Middle frontal gyrus (tissue), 1 donor: ENCODE results near the gene PPP2R5C.

Source experiments
- DNase-seq: peaks from one replicate; pipeline ENCODE4 v3.0.0-alpha.2; 2015; ENCODE audit warnings: low spot score; ENCODE audit errors: extremely low spot score

Gene PPP2R5C

DNA sequence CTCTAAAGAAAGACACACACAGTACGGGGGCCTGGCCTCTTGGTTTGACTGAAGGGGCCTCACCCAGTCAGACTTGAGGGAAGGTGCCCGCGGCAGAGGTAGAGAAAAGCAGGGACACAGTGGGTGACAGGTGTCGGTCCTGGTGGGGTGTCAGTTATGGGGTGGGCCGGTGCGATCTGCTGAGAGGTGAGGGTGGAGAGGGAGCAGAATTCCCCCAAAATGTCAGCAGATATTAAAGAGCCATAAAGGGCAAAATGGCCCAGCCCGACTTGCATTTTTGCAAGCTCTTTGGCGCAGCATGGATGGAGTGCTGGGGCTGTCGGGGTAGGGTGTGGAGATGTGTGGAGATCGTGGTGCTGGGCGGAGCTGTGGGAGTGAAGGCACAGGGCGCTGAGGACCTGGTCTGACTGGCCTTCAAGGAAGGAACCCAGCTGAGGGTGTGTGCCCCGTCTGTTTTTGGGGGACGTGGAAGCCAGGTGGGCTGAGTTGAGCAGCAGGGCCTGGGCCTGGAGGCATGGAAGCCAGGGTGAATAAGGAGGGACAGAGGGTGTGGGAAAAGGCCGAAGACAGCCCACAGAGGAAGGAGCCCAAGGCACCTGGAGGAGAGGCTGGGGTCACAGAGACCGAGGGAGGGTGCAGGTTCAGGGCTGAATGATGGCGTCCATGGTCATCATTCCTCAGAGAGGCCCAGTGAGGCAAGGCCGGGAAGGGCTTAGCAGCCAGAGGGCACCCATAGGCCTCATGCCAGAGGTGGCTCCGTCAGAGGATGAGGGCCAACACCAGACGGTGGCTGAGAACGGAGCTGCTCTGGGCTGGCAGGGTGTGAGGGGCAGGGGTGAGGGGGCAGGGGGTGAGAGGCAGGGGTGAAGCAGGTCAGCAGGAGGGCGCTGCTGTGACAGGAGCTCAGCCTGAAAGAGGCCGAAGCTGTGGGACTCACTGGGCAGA lies 154.6 kb downstream of the PPP2R5C start:
- no peak for DNase-seq

- no peak for DNase-seq
Measured at GRCh38 chr14:101916816-101917412, 155.4 kb downstream of the PPP2R5C start.

DNA sequence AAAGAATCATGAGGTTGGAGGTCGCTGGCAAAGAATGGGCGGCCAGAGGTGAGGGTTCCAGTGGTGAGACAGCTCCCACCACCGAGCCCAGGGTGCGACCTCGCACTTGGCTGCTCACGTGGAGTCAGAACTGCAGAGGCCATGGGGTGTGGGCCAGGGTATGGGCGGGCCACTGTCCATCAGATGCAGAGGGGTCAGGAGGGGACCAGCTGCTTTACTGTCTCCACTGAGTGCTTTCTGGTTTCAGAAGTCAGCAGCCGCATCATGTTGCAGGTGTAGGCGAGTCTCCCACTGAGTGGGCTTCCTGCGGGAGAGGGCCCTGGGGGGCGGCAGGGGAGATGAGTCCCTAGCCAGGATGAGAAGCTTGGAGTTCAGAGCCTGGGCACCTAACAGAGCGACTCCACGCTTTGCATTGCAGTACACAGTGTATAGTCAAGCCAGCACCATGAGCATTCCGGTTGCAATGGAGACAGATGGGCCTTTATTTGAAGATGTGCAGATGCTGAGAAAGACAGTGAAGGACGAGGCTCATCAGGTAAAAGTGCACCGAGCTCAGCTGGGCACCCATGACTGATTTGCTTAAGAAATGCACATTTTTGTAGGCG lies 156.0 kb downstream of the PPP2R5C start:
- no peak for DNase-seq

- no peak for DNase-seq
Measured at GRCh38 chr14:101918065-101918989, 156.8 kb downstream of the PPP2R5C start.

DNA sequence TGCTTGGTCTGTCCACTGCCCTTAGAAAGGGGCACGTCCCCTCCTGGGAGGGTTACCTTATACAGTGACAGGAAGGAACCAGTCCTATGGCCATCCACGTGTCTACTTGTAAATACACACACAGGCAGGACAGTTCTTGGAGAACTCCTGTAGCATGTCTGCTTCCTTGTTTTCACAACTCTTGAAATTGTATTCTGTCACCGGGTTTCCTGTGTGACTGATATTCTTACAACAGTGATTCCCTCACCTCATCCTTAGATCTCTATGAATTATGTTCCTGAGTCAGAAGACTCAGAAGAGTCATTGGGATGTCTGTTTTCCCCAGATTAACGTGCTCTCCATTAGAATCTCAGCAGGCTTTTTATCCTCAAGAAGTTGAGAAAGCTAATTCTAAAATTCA lies 158.8 kb downstream of the PPP2R5C start:
- DNase-seq: no peak

DNA sequence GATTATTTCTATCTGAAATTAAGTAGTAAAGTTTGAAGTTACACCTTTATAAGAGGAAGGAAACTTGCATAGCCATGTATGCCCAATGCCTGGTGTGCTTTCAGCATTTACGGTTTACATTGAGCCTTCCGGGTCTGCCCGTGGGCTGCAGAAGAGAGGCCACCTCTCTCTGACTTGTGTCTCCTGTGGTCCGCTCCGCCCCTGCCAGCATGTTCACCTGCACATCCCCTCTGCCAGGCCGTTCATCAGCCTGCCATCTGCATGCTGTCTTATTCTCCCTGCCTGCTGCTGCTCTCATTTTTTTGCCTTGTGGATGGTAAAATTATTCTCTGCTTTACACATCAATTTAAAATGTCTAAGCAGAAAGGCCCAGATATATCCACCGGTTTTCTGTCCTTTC lies 161.4 kb downstream of the PPP2R5C start:
- no peak for DNase-seq

- no peak for DNase-seq
Measured at GRCh38 chr14:101925152-101925551, 163.6 kb downstream of the PPP2R5C start.

DNA sequence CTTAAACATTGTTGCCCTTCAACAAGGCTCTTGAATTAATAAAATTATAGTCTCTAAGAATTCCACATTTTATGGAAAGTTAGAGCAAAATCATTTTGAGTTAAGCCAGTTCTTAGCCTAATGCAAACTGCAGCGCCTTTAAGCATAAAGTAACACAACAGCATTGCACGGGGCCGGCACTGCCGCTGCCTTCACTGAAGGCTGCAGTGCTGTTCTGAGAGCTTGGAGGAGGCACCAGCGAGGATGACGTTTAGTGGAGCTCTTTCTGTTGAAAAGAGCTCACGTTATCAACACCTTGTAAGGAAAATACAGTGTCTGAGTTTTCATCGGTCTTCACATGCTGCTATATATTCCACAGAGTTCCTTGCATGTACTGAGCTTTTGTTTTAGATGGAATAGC lies 164.6 kb downstream of the PPP2R5C start:
- no peak for DNase-seq

DNA sequence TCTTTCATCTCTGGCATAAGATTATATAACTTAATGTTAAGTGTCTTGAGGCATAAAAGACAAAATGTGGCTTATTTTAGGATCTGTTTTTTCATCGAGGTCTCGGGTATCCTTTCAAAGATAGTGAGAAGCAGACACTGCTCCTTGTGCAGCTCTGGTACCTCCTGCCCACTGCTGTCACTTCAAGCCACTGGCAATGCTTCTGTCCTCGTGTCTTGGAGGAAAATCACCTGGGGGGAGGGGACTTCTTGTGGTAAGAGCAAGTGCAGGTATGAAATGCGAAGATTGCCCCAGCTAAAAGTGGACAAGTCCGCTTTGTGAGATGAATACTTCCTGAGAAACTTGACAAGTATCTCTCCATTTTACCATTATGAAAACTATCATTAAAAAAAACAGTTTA lies 165.1 kb downstream of the PPP2R5C start:
- DNase-seq: no peak

DNA sequence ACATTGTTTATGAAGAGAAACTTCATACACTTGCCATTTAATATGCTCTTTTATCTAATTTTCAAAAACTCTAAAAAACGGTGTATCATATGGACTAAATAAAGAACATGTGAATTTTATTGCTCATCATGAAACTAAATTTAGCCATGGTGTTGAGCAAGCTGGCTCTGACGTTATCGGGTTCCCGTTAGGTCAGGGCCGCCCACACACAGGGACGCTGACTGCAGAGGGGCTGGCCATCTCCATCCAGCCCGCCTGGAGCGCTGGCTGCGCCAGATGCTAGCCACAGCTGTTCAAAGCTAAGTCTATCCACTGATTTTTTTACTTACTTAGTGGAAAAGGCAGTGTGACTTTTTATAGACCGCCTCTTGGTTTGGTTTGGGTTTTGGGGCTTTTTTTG lies 166.3 kb downstream of the PPP2R5C start:
- peak; percentile 41 for DNase-seq

DNA sequence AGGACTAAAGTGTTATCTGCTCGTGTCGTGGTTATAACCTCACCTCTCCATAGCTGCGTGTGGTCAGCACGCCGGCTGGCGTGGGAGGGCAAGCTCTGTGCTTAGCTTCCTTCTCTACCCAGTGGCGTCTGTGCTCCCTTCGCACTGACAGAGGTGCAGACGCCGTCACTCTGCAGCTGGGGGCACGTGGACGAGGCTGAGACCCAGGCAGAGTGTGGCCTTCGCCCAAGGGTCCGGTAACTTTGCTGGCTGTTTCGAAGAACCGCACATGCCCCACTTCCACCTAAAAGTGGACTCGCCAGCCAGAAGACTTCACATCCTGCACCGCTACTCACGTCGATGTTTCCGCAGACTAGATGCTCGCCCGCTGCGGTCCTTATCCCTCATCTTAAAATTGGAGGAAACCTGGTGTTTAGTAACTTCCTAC lies 166.9 kb downstream of the PPP2R5C start:
- DNase-seq: no peak

GRCh38 chr14:101929096-101929495 lies 167.6 kb downstream of the PPP2R5C start:
- no peak for DNase-seq

DNA sequence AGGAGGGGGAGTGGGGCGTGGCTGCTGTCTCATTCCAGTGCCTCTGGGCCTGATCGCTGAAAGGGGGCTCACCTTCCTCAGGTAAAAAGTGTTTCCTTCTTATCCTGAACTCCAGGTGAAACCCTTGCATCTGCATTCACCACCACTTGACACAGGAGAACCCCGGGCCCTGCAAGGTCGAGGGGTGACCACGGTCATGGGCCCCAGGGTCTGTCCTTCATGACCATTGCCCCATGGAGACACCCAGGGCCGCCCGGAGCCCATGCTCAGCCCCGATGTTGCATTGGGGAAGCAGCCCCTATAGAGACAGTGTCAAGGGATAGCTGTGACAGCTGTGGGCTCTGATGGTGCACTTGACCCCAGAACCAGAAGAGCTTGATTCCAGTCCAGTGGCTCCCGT lies 168.4 kb downstream of the PPP2R5C start:
- DNase-seq: no peak

GRCh38 chr14:101932673-101933072 lies 171.2 kb downstream of the PPP2R5C start:
- no peak for DNase-seq

- no peak for DNase-seq
Measured at GRCh38 chr14:101933209-101933608, 171.7 kb downstream of the PPP2R5C start.

GRCh38 chr14:101934601-101935150 lies 173.2 kb downstream of the PPP2R5C start:
- DNase-seq: no peak

GRCh38 chr14:101937926-101938767 lies 176.6 kb downstream of the PPP2R5C start:
- no peak for DNase-seq

GRCh38 chr14:101939646-101940170 lies 178.2 kb downstream of the PPP2R5C start:
- no peak for DNase-seq

GRCh38 chr14:101944451-101944850 lies 182.9 kb downstream of the PPP2R5C start:
- DNase-seq: no peak

DNA sequence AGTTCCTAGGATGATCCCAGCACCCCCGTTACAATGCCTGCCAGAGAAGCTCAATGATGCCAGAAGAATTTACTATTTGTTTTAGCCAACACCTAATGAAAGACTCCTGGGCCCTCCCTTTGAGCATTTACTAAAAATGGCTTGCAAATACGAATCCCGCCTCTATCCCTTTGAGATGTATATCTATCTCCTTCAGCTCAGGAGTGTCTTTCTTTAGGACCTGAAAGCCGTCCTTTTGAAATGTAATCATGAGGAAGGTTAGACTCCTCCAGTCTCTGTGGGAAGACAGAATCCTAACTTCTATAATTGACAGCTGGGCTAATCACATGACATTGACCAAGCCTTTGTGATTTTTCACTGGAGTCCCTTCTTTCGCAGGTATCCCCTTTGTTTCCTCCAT lies 183.7 kb downstream of the PPP2R5C start:
- DNase-seq: no peak
